NCI-H748 treated with DMSO at 0.1 percent for 48 hours (cell line): ENCODE results near the gene WNT4.

Source experiments
- DNase-seq: peaks from one replicate; lab custom pipeline; 2025; lab: John Stamatoyannopoulos, UW

The WNT4 gene

DNA sequence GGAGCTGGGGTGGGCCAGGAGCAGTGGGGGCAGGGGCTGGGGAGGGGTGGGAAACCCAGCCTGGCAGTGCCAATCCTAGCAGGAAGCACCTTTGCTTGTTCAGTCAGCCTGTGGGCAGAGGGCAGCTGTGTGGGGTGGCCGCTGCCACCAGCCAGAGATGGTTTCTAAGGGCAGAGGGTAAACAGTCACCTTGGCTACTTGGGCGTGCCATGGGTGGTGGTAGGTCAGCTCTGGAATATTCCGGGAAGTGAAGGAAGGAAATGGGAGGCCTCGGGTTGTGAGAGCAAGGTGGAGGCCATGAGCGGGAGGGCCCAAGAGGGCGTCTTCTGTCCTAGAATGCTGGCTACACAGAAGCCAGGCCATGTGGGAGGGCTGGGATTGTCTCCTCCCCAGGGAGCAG lies 20.7 kb upstream of the WNT4 start:
- DNase-seq, result no peak

DNA sequence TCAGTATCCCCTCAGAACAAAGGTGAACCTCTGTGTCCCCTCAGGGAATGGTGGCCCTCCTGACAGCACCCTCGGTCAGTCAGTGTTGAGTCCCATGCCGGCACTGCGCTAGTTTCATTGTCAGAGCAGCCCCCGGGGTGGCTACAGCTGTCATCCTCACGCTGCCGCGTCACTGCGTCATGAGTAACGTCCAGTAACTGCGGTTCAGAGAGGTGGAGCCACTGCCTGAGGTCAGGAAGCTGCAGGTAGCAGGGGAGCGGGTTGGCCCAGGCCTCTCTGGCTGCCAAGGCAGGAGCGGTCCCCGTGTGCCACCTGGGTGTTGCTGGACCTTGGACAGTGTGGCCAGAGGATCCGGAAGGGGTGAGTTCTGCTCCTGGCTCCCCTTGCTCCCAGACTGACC lies 20.2 kb upstream of the WNT4 start:
- no peak for DNase-seq

DNA sequence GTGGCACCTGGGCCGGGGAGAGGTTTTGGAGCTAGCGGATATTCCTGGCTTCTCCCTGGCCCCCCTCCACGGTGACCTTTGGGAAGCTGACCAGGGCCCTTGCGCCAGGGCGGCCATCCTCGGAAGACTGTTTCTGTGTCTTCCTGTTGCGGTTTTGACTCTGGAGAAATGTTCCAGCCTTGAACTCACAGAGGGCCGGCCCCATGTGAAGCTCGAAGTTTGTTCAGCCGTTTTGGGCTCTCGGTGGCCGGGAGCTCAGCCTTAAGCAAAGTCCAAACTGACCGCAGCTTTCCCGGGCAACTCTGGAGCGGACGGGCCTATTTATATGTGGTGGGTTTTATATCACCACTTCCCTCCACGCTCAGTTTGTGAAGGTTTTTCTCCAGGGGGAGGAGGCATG lies 17.0 kb upstream of the WNT4 start:
- no peak for DNase-seq

DNA sequence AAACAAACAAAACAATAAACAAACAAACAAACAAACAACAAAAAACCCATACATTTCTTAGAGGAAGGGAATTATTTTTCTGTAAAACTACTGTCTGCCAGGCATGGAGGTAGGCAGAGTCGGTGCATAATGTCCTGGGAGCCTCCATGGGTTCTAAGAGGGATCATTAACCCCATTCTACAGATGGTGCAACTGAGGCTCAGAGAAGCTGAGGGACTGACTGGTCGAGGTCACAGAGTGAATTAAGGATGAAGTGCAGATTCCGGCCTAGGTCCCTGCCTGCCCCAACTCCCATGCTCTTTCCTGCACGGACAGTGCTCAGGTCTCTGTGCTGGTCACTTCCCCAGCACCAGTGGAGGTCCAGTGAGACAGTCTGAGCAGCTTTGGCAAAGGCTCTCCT lies 15.8 kb upstream of the WNT4 start:
- DNase-seq, result no peak

DNA sequence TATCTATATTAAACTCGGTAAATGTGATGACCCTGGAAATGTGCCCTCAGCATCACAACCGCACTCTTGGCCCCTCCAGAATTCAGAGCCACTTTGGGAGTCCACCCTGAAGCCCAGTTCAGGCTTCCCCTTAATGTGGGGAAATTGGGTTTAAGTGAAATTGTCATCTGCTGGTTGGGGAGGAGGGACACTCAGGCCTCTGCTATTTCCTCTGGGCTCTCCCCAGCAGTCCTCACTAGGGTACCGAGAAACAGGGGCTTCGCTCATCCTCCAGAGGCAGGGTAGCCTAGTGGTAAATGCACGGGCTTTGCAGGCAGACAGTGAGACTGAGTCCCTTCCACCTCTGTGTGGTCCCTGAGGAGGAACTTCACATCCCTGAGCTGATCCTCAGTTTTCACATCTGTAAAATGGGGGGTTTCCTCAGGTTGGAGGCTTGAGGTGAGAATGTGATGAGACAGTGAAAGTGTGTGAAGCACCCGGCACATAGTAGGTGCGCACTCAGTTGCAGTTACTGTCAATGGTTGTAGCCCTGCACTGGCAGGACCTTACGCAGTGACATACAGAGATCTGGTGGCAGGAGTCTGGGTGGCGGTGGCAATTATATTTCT lies 14.6 kb upstream of the WNT4 start:
- no peak for DNase-seq

DNA sequence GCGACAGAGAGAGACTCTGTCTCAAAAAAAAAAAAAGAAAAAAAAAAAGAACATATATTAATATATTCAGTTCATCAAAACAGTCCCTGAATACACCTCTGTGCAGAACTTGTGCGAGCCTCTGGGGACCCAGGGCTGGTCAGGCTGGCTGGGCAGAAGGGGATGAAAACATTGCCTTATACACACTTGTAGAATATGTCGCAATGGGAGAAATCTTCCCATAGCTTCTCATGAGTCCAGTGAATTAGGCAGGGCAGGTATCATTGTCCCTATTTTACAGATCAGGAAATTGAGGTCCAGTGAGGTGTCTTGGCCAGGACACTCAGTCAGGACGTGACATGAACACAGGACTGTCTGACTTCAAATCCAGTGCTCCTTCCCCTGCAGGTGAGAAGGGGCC lies 12.6 kb upstream of the WNT4 start:
- DNase-seq, result no peak

DNA sequence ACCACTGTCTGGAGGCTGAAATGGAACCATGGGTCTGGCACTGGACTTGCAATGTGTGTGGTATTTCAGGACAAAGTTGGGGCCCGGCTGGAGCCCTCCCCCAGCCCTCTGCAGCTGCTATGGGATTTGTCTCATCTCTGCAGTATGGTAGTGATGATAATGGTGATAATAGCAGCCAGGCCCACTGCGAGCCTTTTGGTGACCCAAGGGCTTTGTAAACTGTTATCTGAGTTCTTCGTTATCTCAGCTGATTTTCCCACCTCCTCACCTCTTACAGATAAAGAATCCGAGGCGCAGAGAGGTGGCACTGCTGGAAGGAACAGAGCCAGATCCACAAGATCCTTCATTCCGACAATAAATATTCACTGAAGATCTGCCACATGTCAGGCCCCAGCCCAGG lies 11.7 kb upstream of the WNT4 start:
- DNase-seq, result no peak

DNA sequence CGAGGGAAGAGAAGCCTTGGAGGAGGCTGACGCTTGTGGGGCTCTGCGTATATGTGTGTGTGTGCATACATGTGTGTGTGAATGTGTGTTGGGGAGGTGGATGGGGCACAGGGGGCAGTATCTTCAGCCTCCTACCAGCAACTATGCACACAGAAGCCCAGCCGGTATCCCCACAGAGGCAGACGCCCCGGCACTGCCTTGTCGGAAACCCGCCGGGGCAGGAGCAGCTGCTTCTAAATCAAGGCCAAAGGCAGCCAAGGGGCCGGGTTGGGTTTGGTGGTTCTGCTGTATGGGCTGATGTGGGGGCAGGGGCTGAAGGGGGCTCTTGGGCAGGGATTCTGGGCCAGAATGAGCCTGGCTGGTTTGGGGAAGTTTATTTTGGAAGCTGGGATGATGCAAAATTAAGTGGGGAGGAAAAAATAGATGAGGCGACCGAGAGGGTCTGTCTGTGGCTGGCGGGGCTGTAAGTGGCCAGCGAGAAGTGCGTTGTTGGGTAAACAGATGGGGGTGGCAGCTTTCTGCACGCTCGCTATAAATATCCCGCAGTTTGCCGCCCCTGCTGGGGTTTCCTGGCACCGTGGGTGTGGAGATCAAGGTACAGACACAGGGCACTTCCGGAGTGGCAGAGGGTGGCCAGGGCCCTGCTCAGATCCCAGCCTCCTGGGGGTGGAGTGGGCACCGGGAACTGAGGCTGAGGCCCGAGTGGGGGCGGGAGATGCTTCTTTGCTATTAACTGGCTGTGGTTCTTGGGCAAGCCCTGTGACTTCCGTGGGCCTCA lies 11.0 kb upstream of the WNT4 start:
- no peak for DNase-seq

DNA sequence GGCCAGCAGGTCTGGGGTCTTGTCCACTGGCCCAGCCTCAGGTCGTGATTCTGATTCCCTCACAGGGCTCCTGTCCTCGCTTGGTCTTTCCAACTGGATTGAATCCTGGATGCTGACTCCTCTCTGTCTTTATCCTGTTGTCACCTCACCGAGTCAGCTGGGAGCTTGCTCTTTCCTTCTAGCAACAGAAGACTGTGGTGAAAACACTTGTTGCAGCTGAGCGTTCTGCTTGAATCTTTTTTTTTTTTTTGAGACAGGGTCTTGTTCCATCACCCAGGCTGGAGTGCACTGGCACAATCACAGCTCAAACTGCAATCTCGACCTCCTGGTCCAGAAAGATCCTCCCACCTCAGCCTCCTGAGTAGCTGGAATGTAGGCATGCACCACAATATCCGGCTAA lies 8.0 kb upstream of the WNT4 start:
- DNase-seq, result no peak

DNA sequence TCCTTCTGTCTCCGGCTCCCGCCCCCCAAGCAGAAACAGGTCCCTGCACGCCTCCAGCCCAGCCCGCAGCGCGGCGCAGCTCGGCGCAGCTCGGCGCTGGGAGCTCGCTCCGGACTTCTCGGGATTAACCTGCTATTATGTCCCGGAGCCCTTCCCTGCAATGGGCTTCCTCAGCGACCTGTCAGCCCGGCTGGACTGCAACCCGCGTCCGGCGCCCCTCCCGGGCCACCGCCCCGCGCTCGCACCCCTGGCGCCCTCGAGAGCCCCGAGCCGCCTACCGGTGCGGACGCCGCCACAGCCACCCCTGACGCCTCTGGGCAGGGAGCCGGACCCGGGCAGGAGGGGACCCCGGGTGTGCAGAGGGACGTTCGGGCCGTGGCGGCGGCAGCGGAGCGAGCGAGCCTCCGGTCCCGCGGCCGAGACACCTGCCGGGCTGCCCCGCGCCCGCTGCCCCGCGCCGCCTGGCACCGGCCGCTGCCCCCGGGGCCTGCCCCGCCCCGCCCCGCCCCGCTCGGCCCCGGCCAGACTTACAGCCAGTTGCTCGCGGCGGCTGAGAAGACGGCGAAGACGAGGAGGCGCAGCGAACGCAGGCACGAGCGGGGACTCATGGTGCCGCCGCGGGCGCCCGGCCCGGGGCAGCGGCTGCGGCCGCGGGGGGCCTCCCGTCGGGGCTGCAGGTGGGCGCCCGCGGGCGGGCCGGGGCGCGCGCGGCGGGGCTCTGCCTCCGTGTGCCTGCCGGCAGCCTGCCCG lies 407 bp downstream of the WNT4 start:
- DNase-seq, result no peak

DNA sequence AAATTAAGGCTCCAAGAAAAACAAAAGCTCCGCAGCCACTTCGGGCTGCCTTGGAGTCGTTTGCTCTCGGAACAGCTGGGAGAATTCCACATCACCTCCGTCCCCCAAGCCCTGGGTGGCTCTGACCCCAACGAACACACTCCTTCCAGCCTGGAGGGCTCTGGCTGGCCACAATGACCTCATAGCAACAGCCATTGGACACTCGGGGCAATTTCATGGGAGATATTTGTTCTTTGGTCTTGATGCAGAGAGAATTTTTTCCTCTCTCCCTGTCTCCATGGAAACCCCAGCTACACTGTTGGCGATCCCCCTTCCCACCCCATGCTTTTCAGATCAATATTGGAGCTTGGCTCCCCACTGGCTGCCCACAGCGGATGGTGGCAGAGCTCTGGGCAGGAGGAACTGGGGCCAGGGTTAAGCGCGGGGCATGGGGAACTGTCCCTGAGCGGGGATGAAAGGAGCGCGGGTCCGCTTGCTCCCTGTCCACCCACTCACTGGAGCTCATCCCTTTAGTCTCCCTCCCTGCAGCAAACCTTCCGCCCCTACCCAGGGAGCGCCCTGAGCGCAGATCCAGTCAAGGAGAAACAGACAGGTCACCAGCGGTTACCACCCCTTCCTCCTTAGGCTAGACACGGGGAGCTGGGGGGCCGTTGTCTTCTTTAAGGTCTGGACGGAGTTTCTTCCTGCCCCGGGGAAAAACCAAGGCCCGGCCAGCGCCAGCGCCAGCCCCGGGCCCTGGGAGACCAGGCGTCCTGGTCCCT lies 1.2 kb downstream of the WNT4 start:
- no peak for DNase-seq

DNA sequence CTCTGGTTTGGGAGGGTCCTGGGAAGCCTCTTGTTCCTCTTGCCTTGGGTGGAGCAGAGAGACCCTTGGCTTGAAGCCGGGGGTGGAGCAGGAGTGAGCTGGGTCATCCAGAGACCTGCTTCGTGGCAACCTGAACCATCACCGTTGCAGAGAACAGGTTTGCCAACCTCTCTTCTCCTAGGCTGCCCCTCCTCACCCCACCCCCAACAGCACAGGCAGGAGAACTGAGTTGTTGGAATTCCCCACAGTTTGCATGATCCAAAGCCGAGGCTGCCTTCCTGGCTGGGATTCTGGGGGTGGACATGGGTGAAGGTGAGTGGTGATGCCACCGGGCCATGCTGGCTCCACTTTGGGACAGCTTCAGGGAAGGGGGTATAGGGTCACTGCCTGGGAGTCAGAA lies 2.2 kb downstream of the WNT4 start:
- no peak for DNase-seq

DNA sequence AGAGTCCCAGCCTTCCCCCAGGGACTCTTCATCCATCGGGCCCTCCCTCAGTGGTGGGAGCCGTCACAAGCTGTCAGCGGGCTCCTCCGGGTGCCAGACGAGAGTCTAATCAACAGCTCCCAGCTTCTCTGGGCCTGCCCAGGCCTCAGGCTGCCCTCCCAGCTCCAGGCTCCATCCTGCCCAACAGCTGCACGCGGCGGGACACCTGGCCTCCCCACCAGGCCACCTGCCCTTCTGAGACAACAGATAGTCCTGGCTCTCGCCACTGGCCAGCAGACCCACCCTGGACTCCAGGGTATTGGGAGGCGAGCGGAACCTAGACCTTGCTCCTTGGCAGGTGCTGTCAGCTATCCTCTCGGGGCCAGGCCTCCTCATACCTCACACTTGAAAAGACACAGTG lies 3.1 kb downstream of the WNT4 start:
- no peak for DNase-seq

DNA sequence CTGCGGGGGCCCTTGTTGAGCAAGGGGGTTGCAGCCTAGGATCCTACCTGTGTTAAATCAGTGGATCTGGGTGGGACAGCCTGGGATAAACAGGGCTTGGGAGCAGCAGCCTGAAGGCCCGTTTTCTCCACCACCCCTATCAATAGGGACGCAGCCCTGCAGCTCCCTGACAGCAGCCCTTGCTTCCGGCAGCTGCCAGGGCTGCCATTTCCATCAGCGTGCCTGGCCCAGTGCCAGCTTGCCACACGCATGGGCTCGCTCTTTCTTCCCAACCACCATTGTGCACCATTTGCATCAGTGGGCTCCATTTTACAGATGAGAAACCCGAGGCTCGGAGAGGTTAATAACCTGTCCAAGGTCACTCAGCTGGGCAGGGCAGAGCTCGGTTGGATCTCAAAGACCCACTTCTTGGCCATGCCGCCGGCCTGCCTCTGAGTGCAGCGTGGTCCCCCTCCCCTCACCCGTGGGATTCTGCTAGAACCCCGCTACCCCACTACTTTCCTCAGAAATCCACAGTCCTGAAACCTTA lies 3.8 kb downstream of the WNT4 start:
- no peak for DNase-seq

DNA sequence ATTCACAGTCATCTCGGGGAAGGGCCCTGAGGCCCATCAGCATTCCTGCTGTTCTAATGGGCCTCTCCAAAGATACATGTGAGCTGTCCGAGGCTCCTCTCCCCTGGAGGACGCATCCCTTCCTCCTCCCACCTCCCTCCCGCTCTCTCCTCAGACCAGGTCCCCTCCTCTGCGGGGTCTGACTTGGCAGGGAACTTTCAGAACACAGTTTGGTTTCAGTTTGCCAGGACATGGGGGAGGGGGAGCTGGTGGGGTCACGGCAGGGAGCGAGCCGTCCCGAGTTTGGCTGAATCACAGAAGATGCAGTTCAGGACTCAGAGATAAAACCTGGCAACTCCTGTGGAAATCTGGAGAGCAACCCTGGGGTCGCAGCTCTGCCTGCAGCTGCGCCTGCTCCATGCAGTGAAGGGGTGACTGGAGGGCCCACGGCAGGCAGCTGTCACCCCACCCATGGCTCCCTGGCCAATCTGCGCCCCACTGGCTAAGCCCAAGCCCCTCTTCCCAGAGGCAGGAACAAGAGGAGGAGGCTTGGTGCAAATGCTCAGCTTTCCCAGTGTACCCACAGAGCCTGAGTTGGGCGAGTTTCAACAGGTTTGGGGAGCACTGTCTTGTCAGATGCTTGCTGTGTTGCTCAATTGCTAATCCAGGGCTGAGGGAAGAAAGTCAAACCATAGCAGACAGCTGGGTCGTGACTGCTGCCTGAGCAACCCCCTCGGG lies 5.7 kb downstream of the WNT4 start:
- DNase-seq, result no peak

DNA sequence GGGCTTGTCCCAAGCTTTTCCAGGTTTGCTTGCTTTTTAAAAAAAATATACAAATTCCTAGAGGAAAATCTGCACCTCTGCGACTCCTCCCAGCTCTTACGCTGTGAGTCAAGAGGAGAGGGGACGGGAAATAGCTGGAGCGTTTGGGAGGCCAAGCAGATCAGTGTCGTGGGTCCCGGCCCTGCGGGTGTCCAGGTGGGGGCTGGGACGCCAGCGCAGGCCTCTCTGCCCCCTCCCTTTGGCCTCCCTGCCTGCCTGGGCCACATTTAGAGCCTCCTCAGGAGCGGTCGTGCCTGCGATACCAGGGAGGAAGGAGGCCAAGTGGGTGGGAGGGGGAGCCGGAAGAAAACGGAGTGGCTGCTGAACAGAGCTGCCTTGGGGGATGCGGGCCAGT lies 9.0 kb downstream of the WNT4 start:
- no peak for DNase-seq

DNA sequence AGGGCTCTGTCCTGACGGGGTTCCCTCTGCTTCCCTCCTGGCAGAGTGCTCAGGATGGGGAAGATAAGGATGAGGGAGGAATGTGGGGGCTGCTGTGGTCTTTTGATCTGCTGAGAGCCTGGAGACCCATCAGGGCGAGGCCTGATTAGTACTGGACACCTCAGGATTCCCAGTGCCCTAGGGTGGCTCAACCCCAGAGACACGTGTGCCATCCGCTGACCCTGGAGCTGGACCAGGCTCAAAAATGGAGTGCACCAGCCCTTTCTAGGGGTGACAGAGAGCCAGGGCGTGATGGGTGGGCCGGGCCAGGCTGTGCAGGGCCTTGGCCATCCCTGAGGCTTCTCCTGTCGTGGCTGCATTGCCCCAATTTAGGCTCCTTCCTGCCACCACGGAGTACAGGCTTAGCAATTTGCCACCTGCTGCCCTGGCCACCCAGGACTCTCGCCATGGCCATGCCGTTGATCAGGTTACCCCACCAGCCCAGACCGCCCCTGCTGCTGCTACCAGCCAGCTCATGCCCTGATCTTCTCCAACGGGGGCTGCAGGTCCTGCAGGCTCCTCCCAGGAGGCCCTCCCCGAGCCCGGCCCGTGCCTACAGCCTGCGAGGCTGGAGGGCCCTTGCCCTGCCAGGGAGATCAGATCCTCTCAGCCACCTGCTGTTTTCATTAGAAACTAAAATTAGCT lies 9.5 kb downstream of the WNT4 start:
- no peak for DNase-seq

DNA sequence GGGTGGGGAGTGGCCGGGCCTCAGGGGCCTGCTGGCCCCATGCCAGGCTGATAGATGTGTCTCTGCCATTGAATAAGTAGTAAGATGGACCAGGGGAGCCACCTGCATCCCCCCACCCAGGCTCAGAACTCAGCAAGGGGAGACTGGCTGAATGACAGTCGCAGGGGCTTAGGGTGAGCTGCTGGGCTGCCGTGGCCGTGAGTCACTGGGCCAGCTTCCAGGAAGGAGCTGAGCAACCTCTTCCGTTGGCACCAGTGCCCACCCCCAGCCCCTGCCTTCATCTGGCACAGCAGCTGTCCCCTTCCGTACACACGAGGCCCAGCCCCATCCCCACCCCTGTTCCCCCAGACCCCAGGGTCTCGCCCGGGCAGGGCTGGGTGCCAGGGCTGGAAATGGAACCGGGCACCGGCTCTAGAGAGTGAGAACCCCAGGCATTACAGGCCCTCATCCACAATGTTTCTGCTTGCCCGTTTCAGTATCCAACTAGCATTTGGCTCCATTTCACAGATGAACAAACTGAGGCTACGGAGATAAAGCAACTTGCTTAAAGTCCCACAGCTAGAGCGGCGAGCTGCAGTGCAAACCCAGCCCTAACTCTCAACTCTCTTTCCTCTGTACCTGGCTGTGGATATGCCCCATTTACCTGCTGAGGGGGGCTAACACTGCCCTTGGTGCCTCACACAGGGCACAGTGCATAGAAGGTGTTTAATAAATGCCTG lies 10.2 kb downstream of the WNT4 start:
- DNase-seq, result no peak

DNA sequence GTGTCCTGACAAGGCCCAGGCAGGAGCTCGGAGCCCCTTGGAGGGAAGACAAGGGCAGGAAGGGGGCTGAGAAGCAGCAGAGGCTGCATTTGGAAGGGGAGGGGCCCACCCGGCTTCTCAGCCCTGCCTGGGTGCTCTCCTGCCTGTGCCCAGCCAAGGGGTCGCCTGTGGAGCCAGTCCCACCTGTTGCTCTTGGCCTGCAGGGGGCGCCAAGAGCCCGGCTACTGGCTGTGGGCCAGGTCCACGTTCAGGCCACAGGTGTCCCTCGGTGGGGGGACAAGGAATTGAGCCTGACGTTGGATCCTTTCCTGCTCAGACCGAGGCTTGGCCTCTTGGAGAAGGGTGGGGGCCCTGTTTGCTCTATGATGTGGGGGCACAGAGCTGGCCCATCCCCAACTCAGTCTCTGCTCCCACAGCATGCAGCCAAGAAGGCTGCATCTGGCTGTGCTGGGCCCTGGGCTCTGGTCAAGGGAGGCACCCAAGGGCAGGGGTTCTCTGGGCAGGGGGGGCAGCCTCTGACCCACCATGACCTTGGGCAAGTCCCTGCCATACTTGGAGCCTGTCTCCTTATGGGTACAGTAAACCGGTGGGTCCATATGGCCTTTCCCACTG lies 10.9 kb downstream of the WNT4 start:
- DNase-seq, result peak; percentile 14

DNA sequence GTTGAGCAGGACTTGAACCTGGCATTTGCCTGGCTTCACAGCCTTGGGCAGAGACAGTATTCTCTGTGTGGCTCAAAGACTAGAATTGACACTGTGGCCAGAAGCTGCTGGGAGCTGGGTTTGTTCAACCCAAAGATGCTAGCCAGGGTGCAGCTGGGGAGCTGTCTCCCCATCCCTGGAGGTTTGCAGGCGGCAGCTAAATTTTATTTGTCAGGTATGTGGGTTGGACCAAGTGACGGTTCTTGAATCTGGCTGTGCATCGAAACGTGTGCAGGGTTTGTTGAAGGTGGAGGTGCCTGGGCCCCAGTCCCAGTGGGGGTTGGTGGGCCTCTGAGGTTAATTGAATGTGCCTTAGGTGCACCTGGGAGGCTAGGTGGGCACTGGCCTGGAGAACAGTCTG lies 11.8 kb downstream of the WNT4 start:
- DNase-seq, result no peak
